Naive thymus-derived CD8-positive, alpha-beta T cell (primary cell): ENCODE measurements around the gene PCK2. TPM values are rescaled to one million over a fixed set of nuclear protein-coding genes. Genes with fewer than 3 reads are reported as not detected.

Source experiments
- ATAC-seq, 2 donors: fragments of 150-1000 bp; cut with Tn5 transposase in 1 of 2; sonication (Bioruptor Pico), chemical (Tn5 transposase) in 1 of 2; 1 replicate in 1 of 2; 2 replicates in 1 of 2; pipeline ENCODE4 v1.10.0; 2021; ENCODE audit warnings: mild to moderate bottlenecking in 2 of 2, moderate library complexity in 2 of 2
- POLR2A ChIA-PET: fragments of 350-600 bp; sonication (Branson Sonifier 250); formaldehyde crosslinking; loops from one replicate; lab custom pipeline; 2021; ENCODE audit warnings: antibody characterized with exemption; lab: Charles Lee
- DNase-seq, 10 donors: peaks; one replicate each; pipeline versions ENCODE4 v3.0.0 to v3.0.0-alpha.2; 2020 to 2022
- H3K27ac Mint-ChIP-seq, 10 donors: one replicate each; pipeline ENCODE4 v1.8.0; 2020 to 2022; ENCODE audit warnings: mild to moderate bottlenecking in 10 of 10, mixed read lengths in 10 of 10, moderate library complexity in 4 of 10, inconsistent platforms in 1 of 10
- H3K27me3 Mint-ChIP-seq, 5 donors: one replicate each; pipeline ENCODE4 v1.8.0; 2021 to 2022; ENCODE audit warnings: mixed read lengths in 5 of 5
- H3K36me3 Mint-ChIP-seq, 3 donors: one replicate each; pipeline ENCODE4 v1.8.0; 2020 to 2022; ENCODE audit warnings: mixed read lengths in 3 of 3, mild to moderate bottlenecking in 2 of 3, inconsistent platforms in 1 of 3
- H3K4me1 Mint-ChIP-seq, 4 donors: one replicate each; pipeline ENCODE4 v1.8.0; 2021 to 2022; ENCODE audit warnings: mixed read lengths in 4 of 4
- H3K4me3 Mint-ChIP-seq, 10 donors: one replicate each; pipeline ENCODE4 v1.8.0; 2020 to 2022; ENCODE audit warnings: mild to moderate bottlenecking in 10 of 10, mixed read lengths in 10 of 10, moderate library complexity in 6 of 10, inconsistent platforms in 1 of 10
- H3K9me3 Mint-ChIP-seq, 9 donors: one replicate each; pipeline ENCODE4 v1.8.0; 2020 to 2022; ENCODE audit warnings: mixed read lengths in 9 of 9, mild to moderate bottlenecking in 3 of 9, inconsistent platforms in 1 of 9, moderate library complexity in 1 of 9
- polyA plus RNA-seq, 3 donors: library from polyadenylated mRNA; unstranded; fragments of 300-500 nt; fragmentation: Illumina TruSeq; gene quantifications; one replicate each; pipeline ENCODE4 v1.2.3, GENCODE V29; 2021
- total RNA-seq, 8 experiments: library from RNA in 2 of 8; stranded (reverse) in 2 of 8; gene quantifications; one replicate each; pipeline ENCODE4 v1.2.3 and lab custom pipeline; 2021 to 2026

PCK2 gene
- total and polyA plus RNA-seq, 5 experiments from 2014 or later = 8.6 to 17.4 (median 11.6) TPM

DNA sequence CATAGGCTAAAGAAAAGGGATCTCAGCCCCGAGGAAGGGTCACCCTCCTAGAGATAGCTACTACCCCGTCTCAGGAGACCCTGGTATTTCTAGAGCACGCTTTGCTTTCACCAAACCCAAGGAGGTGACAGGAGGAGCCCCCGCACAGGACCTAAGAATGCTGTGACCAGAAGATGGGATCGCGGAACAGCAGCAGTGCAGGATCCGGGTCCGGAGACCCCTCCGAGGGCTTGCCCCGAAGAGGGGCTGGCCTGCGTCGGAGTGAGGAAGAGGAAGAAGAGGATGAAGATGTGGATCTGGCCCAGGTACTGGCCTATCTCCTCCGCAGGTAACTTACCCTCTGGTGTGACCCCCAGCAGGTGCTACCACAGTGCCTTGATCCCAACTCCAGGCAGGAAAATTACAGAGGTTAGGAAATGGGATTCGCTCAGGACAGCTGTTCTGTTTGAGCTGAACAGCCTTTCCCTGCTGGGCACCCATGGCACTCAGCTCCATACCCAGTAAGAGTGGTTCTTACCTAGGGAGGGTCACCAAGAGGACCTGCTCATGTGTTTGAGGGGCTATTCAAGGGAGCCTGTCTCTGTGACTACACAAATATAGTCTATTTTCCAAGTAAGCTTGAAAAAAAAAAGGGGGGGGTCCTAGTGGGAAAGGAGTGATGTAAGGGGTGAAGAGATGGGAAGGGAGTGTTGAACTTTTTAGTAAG lies 21.5 kb downstream of the PCK2 start:
- Mint-ChIP-seq H3K27me3 (peaks cover 0 to 4% (median 0%) of the 10 kb centered on the region in 5 donors), H3K9me3 (peaks cover 0 to 2% (median 0%) of the 10 kb centered on the region in 9 donors), H3K4me3 (peak overlapping the region; percentile 89 to 99 (median 98)), H3K4me1 (peaks cover 22 to 39% (median 38%) of the 10 kb centered on the region in 4 donors), H3K27ac (peak overlapping the region; percentile 95 to 100 (median 99)), H3K36me3 (peaks cover 5 to 40% (median 17%) of the 10 kb centered on the region in 3 donors)
- ATAC-seq = no peak
- DNase-seq = no peak
- POLR2A ChIA-PET = interaction anchor here (0.5 to 7.7 kb wide), 23 partner anchors 10 to 1021 kb away, joined by 3 to 177 read pairs (median 8); partner anchors contain the start of genes ACIN1, CARMIL3, CHMP4A and DHRS1

DNA sequence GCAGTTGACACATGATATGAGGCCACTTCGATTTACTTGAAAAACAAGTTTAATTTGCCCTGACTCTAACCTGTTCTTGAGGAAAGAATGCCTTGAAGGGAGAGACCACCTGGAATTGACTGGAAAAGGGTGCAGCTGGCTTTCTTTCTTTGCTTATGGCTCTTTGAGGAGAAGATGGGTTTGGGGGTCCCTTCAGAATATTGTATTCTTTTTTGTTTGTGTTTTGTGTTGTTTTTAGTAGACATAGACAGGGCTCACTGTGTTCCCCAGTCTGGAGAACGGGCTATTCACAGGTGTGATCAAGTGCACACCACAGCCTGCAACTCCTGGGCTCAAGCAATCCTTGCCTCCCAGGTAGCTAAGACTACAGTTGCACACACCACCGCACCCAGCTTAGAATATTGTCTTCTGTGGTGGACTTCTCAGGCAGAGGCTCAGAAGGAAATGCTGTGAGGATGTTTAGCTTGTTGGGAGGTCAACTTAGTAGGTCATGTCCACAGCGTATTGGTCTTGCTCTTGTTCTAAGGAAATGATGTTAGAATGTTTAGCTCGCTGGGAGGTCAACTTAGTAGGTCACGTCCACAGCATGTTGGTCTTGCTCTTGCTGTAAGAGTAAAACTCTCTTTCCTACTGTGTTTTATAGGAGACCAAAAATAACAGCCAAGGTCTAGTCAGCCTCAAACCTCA lies 22.2 kb downstream of the PCK2 start:
- H3K27ac Mint-ChIP-seq = peak overlapping the region; percentile 21 to 100 (median 98)

DNA sequence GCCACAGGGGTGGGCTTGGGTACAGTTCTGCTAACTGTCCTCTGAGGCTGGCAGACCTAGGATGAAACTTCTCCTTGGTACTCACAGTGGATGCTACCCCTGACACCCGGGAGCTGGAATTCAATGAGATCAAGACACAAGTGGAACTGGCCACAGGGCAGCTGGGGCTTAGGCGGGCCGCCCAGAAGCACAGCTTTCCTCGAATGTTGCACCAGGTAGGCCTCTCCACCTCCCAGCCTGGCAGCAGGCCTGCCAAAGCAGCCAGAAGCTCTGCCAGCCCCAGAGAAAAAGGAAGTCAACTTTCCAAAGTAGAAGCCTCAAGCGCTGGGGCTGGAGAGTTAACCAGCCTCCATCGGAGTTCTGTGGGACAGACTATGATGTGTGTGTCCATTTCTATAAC lies 23.1 kb downstream of the PCK2 start:
- Mint-ChIP-seq H3K27ac (no peak overlapping the region), H3K27me3 (peaks cover 0 to 4% (median 0%) of the 10 kb centered on the region in 5 donors), H3K4me3 (peak overlapping the region in 3 of 10 donors; percentile 94 to 99 (median 99)), H3K4me1 (peaks cover 22 to 39% (median 36%) of the 10 kb centered on the region in 4 donors), H3K9me3 (peaks cover 0 to 2% (median 0%) of the 10 kb centered on the region in 9 donors), H3K36me3 (peaks cover 5 to 56% (median 24%) of the 10 kb centered on the region in 3 donors)
- POLR2A ChIA-PET = interaction anchor here (1.0 to 7.7 kb wide), 5 partner anchors 9 to 44 kb away, joined by 4 to 177 read pairs (median 8); partner anchors contain the start of genes IRF9 and PSME1
- ATAC-seq (no peak), DNase-seq (no peak)

More for the DNA sequence above, 22.2 kb downstream of the PCK2 start:
- H3K27me3 Mint-ChIP-seq = peaks cover 0 to 4% (median 0%) of the 10 kb centered on the region in 5 donors
- no peak for DNase-seq
- peaks cover 22 to 39% (median 36%) of the 10 kb centered on the region in 4 donors for H3K4me1 Mint-ChIP-seq
- peak overlapping the region; percentile 89 to 99 (median 98) for H3K4me3 Mint-ChIP-seq
- no peak for ATAC-seq
- POLR2A ChIA-PET = interaction anchor here (1.2 to 7.7 kb wide), 9 partner anchors 10 to 155 kb away, joined by 4 to 177 read pairs (median 23); partner anchors contain the start of genes EMC9, IRF9, PSME1 and PSME2
- H3K9me3 Mint-ChIP-seq = peaks cover 0 to 2% (median 0%) of the 10 kb centered on the region in 9 donors
- peaks cover 5 to 47% (median 21%) of the 10 kb centered on the region in 3 donors for H3K36me3 Mint-ChIP-seq

DNA sequence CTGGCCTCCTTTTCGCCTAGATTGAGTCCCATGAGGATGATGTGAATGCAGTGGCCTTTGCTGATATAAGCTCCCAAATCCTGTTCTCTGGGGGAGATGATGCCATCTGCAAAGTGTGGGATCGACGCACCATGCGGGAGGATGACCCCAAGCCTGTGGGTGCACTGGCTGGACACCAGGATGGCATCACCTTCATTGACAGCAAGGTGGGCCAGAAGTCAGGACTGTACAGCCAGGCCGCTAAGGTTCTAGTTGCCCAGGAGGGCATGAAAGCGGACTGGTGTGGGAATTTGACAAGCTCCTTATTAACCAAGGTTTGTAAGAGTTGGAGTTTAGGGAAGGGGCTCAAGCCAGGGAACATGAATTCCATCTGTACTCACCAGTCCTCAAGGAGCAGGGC lies 25.6 kb downstream of the PCK2 start:
- Mint-ChIP-seq H3K4me3 (no peak overlapping the region), H3K27me3 (peaks cover 0 to 3% (median 0%) of the 10 kb centered on the region in 5 donors), H3K4me1 (peaks cover 23 to 43% (median 38%) of the 10 kb centered on the region in 4 donors), H3K9me3 (peaks cover 0 to 2% (median 0%) of the 10 kb centered on the region in 9 donors), H3K36me3 (peaks cover 5 to 81% (median 26%) of the 10 kb centered on the region in 3 donors), H3K27ac (no peak overlapping the region)
- POLR2A ChIA-PET = interaction anchor here (0.6 to 7.7 kb wide), 5 partner anchors 10 to 43 kb away, joined by 3 to 177 read pairs (median 5); partner anchors contain the start of gene PSME1
- no peak for DNase-seq
- no peak for ATAC-seq

DNA sequence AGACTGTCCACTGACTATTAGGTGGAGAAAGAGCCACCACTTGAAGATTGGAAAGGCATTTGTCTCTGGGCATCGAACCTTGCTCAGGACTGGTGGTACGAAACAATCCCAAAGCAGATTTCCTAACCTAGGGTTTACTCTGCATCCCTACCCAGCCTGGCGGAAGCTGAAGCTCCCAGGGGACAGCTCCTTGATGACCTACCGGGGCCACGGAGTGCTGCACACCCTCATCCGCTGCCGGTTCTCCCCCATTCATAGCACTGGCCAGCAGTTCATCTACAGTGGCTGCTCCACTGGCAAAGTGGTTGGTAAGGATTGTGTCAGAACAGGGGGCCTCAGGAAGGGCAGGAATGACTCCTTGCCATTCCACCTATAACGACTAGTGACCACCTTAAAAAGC lies 27.1 kb downstream of the PCK2 start:
- Mint-ChIP-seq H3K27ac (no peak overlapping the region), H3K4me1 (peaks cover 13 to 29% (median 26%) of the 10 kb centered on the region in 4 donors), H3K9me3 (no peaks in the 10 kb centered on the region), H3K27me3 (no peaks in the 10 kb centered on the region), H3K4me3 (no peak overlapping the region), H3K36me3 (peaks cover 5 to 87% (median 23%) of the 10 kb centered on the region in 3 donors)
- DNase-seq = no peak
- POLR2A ChIA-PET = no interaction called here
- no peak for ATAC-seq

DNA sequence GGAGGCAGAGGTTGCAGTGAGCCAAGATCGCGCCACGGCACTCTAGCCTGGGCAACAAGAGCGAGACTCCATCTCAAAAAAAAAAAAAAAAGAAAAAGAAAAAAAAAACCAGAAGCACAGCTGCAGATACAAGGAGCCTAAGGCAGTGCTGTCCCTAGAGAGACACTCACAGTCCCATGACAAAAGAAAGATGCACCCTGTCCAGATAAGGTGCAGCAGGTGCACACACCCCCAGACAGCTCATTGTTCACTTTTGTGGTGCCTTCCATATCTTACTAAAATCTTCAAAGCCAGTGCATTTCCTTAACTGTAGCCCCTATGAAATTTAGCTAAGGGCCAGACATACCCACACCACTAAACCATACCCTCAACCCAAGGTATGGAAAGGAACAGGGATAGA lies 28.3 kb downstream of the PCK2 start:
- Mint-ChIP-seq H3K4me1 (peaks cover 7 to 18% (median 15%) of the 10 kb centered on the region in 4 donors), H3K4me3 (no peak overlapping the region), H3K27me3 (no peaks in the 10 kb centered on the region), H3K9me3 (no peaks in the 10 kb centered on the region), H3K27ac (peak overlapping the region in 4 of 10 donors; percentile 19 to 58 (median 32)), H3K36me3 (peaks cover 5 to 76% (median 23%) of the 10 kb centered on the region in 3 donors)
- DNase-seq (no peak), ATAC-seq (no peak)
- POLR2A ChIA-PET = interaction anchor here (0.7 to 1.3 kb wide), 2 partner anchors 14 to 38 kb away, joined by 3 to 5 read pairs; partner anchors contain the start of gene PSME1

DNA sequence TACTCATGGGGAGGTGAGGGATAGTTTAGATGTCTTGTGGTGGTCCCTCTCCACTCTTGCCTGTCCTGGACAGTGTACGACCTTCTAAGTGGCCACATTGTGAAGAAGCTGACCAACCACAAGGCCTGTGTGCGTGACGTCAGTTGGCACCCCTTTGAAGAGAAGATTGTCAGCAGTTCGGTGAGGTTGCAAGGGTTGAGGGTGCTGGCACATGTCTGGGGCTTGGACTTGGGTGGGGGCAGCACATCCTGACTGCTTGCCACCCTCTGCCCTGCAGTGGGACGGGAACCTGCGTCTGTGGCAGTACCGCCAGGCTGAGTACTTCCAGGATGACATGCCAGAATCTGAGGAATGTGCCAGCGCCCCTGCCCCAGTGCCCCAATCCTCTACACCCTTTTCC lies 28.8 kb downstream of the PCK2 start:
- no peak for DNase-seq
- H3K9me3 Mint-ChIP-seq = no peaks in the 10 kb centered on the region
- peaks cover 5 to 72% (median 21%) of the 10 kb centered on the region in 3 donors for H3K36me3 Mint-ChIP-seq
- peak overlapping the region in 3 of 10 donors; percentile 19 to 61 (median 40) for H3K27ac Mint-ChIP-seq
- H3K27me3 Mint-ChIP-seq = no peaks in the 10 kb centered on the region
- no peak for ATAC-seq
- peaks cover 5 to 16% (median 10%) of the 10 kb centered on the region in 4 donors for H3K4me1 Mint-ChIP-seq
- POLR2A ChIA-PET = interaction anchor here (1.3 kb wide), 1 partner anchor 14 kb away, joined by 5 read pairs; the partner anchor contains the start of gene PSME1
- no peak overlapping the region for H3K4me3 Mint-ChIP-seq

DNA sequence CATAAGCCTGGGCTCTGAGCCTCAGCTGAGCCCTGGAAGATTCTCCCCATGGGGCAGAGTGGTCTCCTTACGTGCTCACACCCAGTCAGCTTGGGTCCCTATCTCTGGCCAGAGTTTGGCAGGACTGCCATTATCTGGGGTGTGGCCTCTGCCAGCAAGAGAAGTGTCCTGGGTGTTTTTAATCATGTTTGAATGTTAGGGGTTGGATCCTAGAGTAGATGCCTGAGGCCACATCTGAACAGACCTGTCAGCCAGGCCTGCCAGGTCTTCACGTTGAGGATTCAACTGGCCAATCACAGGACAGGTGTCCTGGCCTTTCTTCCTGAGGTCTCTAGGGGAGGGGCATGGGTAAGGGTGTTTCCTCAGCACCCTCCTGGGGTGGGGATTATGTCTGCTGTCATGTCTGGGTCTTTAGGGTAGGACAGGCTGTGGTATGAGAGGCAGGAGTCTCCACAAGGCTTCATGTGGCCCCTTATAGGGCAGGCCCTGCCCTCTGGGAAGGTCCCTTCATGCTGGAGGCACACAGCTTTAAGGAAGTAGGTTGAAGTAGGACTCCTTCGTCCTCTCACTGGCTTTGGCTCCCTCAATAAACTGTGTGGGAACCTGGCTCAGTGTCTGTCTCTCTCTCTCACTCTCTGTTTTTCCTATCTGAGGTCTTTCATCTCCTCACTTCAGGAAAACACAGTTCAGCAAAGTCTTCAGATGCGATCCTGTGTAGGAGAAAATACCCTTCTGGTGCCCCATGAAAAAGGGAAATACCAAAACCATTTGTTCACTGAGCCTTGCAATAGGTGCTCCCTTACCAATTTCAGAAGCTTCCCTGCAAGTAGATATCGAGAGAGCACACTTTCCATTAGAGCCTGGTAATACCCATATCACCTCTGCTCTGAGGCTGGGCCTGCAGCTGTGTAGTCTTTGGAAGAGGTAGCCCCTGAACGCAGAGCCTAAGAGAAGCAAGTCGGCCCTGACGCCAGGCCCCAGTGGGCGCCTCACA lies 29.6 kb downstream of the PCK2 start:
- ATAC-seq (no peak), DNase-seq (no peak)
- Mint-ChIP-seq H3K4me1 (peaks cover 2 to 15% (median 3%) of the 10 kb centered on the region in 4 donors), H3K36me3 (peaks cover under 1 to 63% (median 19%) of the 10 kb centered on the region in 3 donors), H3K27me3 (no peaks in the 10 kb centered on the region), H3K4me3 (no peak overlapping the region), H3K9me3 (no peaks in the 10 kb centered on the region), H3K27ac (peak overlapping the region in 4 of 10 donors; percentile 19 to 71 (median 44))
- POLR2A ChIA-PET = no interaction called here

DNA sequence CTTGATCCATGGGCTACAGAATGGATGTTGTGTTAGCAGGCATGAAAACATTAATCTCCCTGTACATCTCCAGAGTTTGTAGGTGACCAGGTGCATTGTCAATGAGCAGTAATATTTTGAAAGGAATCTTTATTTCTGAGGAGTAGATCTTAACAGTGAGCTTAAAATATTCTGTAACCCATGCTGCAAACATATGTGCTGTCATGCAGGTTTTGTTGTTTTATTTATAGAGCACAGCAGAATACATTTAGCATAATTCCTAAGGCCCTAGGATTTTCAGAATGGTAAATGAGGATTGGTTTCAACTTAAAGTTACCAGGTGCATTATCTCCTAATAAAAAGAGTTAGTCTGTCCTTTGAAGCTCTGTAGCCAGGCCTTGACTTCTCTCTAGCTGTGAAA lies 32.8 kb downstream of the PCK2 start:
- DNase-seq (no peak), ATAC-seq (no peak)
- Mint-ChIP-seq H3K27ac (no peak overlapping the region), H3K36me3 (peaks cover 0 to 35% (median 1%) of the 10 kb centered on the region in 3 donors), H3K9me3 (no peaks in the 10 kb centered on the region), H3K4me1 (peaks cover 4 to 24% (median 7%) of the 10 kb centered on the region in 4 donors), H3K4me3 (no peak overlapping the region), H3K27me3 (no peaks in the 10 kb centered on the region)
- POLR2A ChIA-PET = interaction anchor here (0.7 to 1.7 kb wide), 3 partner anchors 9 to 316 kb away, joined by 4 to 23 read pairs (median 4); partner anchors contain the start of genes DCAF11, NRL and PSME1

DNA sequence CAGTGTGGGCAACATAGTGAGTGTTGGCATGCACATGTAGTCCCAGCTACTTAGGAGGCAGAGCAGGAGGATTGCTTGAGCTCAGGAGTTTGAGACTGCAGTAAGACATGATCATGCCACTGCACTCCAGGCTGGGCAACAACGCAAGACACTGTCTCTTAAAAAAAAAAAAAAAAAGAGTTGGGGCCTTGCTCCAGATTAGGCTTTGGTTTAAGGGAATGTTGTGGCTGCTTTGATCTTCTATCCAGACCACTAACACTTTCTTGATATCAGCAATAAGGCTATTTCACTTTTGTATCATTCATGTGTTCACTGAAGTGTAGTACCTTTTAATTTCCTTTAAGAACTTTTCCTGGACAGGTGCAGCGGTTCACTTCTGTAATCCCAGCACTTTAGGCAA lies 33.6 kb downstream of the PCK2 start:
- no peak overlapping the region for H3K4me3 Mint-ChIP-seq
- H3K36me3 Mint-ChIP-seq = peaks cover 0 to 27% (median 1%) of the 10 kb centered on the region in 3 donors

DNA sequence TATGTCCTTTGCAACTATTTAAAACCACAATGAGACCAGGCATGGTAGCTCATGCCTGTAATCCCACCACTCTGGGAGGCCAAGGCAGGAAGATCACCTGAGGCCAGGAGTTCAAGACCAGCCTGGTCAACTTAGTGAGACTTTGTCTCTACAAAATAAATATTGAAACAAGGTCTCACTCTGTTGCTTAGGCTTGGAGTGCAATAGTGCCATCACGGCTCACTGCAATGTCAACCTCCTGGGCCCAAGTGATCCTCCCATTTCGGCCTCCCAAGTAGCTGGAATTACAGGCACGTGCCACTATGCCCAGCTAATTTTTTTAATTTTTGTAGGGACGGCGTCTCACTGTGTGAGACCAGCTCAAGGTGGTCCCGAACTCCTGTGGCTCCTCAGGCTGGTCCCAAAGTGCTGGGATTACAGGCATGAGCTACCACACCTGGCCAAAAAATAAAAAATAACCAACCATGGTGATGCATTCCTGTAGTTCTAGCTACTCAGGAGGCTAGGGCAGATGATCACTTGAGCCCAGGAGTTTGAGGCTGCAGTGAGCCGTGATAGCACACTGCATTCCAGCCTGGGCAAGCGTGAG lies 35.4 kb downstream of the PCK2 start:
- POLR2A ChIA-PET = interaction anchor here (0.7 to 1.4 kb wide), 4 partner anchors 10 to 83 kb away, joined by 3 to 6 read pairs (median 3); no protein-coding TSS in a partner anchor
- H3K27me3 Mint-ChIP-seq = no peaks in the 10 kb centered on the region
- no peak overlapping the region for H3K4me3 Mint-ChIP-seq
- DNase-seq (peak in 1 of 10 donors; percentile 27), ATAC-seq (no peak)
- peaks cover 0 to 9% (median 0%) of the 10 kb centered on the region in 3 donors for H3K36me3 Mint-ChIP-seq
- no peaks in the 10 kb centered on the region for H3K9me3 Mint-ChIP-seq
- H3K4me1 Mint-ChIP-seq = peaks cover 13 to 27% (median 21%) of the 10 kb centered on the region in 4 donors
- H3K27ac Mint-ChIP-seq = no peak overlapping the region

More for the DNA sequence above, 33.6 kb downstream of the PCK2 start:
- POLR2A ChIA-PET = interaction anchor here (1.5 to 1.7 kb wide), 2 partner anchors 8 to 13 kb away, joined by 4 to 23 read pairs; partner anchors contain the start of genes DCAF11, NRL and PSME1
- ATAC-seq (no peak), DNase-seq (no peak)
- H3K4me1 Mint-ChIP-seq = peaks cover 11 to 31% (median 13%) of the 10 kb centered on the region in 4 donors
- H3K27ac Mint-ChIP-seq = peak overlapping the region in 4 of 10 donors; percentile 12 to 62 (median 38)
- H3K9me3 Mint-ChIP-seq = no peaks in the 10 kb centered on the region
- no peaks in the 10 kb centered on the region for H3K27me3 Mint-ChIP-seq
